ENCODE results near the gene INPP5D. TPM values are rescaled to one million over a fixed set of nuclear protein-coding genes. Genes with fewer than 3 reads are reported as not detected.

Gene INPP5D
- total RNA-seq, 1 experiment from 2014 or later: 2.3 TPM

DNA sequence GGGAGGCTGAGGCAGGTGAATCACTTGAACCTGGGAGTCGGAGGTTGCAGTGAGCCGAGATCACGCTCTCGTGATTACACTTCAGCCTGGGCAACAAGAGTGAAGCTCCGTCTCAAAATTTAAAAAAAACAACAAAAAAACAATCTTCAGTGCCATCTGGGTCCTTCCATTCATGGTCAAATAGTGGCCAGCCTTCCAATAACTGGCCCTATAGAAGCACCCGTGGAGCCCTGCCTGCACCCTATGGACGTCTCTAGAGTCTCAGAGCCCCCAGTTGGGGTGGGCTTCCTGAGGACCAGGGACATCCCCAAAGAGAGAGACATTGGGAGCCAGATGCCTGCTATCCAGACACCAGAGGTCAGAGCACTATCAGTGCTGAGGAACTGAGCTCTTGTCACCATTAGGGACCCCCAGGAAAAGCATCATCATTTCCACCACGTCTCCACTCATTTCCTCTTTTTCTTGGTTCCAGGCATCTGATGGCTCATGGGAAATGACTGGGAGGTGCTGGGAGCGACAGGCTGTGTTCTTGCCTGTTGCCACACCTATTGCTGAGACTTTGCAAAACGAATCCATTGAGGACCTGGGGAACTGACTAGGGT lies 18.3 kb upstream of the INPP5D start:
- CTCF ChIA-PET: no interaction called here
- no peaks in the 10 kb centered on the region for H3K4me1 ChIP-seq (ENCODE audit: insufficient read depth, low read length, poor library complexity, severe bottlenecking)
- no peaks in the 10 kb centered on the region for H3K9me3 ChIP-seq (ENCODE audit: low read depth, low read length, poor library complexity, severe bottlenecking)
- BruUV-seq (replicated peaks): no TSS peak
- POLR2A ChIA-PET (ENCODE audit: low non-redundant PET): no interaction called here
- DNase-seq (ENCODE audit: low spot score): no peak
- no peak overlapping the region for H3K4me3 ChIP-seq (ENCODE audit: low read depth, low read length, poor library complexity, severe bottlenecking)
- no peak overlapping the region for H3K27ac ChIP-seq (ENCODE audit: low read depth, low read length, poor library complexity, severe bottlenecking)
- H3K27me3 ChIP-seq (replicated peaks; ENCODE audit: insufficient read depth, low read depth, low read length, poor library complexity): no peaks in the 10 kb centered on the region
- intact Hi-C loops (cut with micrococcal nuclease; ENCODE audit: unreplicated experiment): no loop called here
- H3K36me3 ChIP-seq (ENCODE audit: insufficient read depth, low read length, poor library complexity, severe bottlenecking): no peaks in the 10 kb centered on the region
- TF ChIP-seq, protein P1, sequence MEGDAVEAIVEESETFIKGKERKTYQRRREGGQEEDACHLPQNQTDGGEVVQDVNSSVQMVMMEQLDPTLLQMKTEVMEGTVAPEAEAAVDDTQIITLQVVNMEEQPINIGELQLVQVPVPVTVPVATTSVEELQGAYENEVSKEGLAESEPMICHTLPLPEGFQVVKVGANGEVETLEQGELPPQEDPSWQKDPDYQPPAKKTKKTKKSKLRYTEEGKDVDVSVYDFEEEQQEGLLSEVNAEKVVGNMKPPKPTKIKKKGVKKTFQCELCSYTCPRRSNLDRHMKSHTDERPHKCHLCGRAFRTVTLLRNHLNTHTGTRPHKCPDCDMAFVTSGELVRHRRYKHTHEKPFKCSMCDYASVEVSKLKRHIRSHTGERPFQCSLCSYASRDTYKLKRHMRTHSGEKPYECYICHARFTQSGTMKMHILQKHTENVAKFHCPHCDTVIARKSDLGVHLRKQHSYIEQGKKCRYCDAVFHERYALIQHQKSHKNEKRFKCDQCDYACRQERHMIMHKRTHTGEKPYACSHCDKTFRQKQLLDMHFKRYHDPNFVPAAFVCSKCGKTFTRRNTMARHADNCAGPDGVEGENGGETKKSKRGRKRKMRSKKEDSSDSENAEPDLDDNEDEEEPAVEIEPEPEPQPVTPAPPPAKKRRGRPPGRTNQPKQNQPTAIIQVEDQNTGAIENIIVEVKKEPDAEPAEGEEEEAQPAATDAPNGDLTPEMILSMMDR (conservative IDR thresholded peaks at IDR 0.05; ENCODE audit: low read depth, low read length): no peak
- no peak for TF ChIP-seq EZH2 (IDR thresholded peaks at IDR 0.05; ENCODE audit: borderline replicate concordance, low read depth, low read length, poor library complexity, severe bottlenecking)

DNA sequence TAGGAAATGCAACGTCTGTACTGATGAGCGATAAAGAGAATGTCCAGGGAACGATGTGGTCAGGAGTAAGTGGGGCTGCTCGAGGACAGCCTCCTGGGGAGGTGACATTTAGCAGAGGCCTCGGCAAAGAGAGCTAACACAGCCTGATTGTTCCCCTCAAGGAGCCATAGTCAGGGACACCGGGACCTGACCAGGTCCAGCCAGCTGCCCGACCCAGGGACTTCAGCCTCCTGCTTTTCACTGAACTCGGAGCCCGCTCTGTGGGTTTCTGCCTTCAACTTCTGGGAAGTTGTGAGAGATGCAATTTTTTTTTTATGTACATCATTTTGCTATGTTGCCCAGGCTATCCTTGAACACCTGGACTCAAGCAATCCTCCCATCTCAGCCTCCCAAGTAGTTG lies 17.6 kb upstream of the INPP5D start:
- no TSS peak for BruUV-seq (replicated peaks)
- intact Hi-C loops (cut with micrococcal nuclease; ENCODE audit: unreplicated experiment): no loop called here
- TF ChIP-seq EZH2 (IDR thresholded peaks at IDR 0.05; ENCODE audit: borderline replicate concordance, low read depth, low read length, poor library complexity, severe bottlenecking): no peak
- TF ChIP-seq, protein P1 (conservative IDR thresholded peaks at IDR 0.05; ENCODE audit: low read depth, low read length): no peak
- Histone ChIP-seq H3K27me3 (replicated peaks; ENCODE audit: insufficient read depth, low read depth, low read length, poor library complexity) (no peaks in the 10 kb centered on the region), H3K9me3 (ENCODE audit: low read depth, low read length, poor library complexity, severe bottlenecking) (no peaks in the 10 kb centered on the region), H3K4me1 (ENCODE audit: insufficient read depth, low read length, poor library complexity, severe bottlenecking) (no peaks in the 10 kb centered on the region), H3K4me3 (ENCODE audit: low read depth, low read length, poor library complexity, severe bottlenecking) (no peak overlapping the region), H3K27ac (ENCODE audit: low read depth, low read length, poor library complexity, severe bottlenecking) (no peak overlapping the region), H3K36me3 (ENCODE audit: insufficient read depth, low read length, poor library complexity, severe bottlenecking) (no peaks in the 10 kb centered on the region)
- CTCF ChIA-PET: no interaction called here
- DNase-seq (ENCODE audit: low spot score): no peak
- POLR2A ChIA-PET (ENCODE audit: low non-redundant PET): no interaction called here

DNA sequence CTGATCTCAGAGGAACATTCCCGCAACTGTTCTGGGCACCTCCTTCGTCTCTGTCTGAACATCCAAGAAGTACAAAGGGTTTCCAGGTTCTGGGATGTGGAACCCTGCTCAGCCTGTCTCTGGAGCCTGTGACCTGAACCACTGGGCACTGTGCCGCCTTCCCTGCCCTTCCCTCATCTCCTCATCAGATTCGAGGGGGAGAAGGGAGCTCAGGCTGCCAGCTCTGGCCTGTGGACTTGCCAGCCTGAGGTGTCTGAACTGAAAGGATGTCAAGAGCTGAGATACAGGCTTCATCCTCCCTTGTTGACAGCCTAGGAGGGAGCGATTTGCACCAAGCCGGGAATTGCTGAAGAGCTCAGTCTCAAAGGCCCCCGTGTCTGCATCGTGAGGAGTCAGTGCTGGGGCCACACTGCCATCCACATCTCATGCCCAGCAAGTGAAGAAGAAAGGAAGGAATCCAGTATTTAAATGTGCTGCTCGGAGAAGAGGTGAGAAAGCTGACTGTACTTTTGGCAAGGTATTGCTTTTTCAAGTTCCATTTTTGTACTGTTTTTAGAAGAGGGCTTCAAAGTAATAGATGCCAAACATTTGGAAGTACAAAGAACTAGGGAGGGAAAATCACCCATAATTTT lies 15.1 kb upstream of the INPP5D start:
- DNase-seq (ENCODE audit: low spot score): no peak
- Histone ChIP-seq H3K4me3 (ENCODE audit: low read depth, low read length, poor library complexity, severe bottlenecking) (no peak overlapping the region), H3K36me3 (ENCODE audit: insufficient read depth, low read length, poor library complexity, severe bottlenecking) (no peaks in the 10 kb centered on the region), H3K27me3 (replicated peaks; ENCODE audit: insufficient read depth, low read depth, low read length, poor library complexity) (no peaks in the 10 kb centered on the region), H3K27ac (ENCODE audit: low read depth, low read length, poor library complexity, severe bottlenecking) (no peak overlapping the region), H3K4me1 (ENCODE audit: insufficient read depth, low read length, poor library complexity, severe bottlenecking) (no peaks in the 10 kb centered on the region), H3K9me3 (ENCODE audit: low read depth, low read length, poor library complexity, severe bottlenecking) (no peaks in the 10 kb centered on the region)
- intact Hi-C loops (cut with micrococcal nuclease; ENCODE audit: unreplicated experiment): no loop called here
- CTCF ChIA-PET: no interaction called here
- no peak for TF ChIP-seq EZH2 (IDR thresholded peaks at IDR 0.05; ENCODE audit: borderline replicate concordance, low read depth, low read length, poor library complexity, severe bottlenecking)
- TF ChIP-seq, protein P1 (conservative IDR thresholded peaks at IDR 0.05; ENCODE audit: low read depth, low read length): no peak
- POLR2A ChIA-PET (ENCODE audit: low non-redundant PET): no interaction called here
- no TSS peak for BruUV-seq (replicated peaks)

Measured in A673 (cell line).